ENCODE data around the gene FMN1. TPM values are rescaled to one million over a fixed set of nuclear protein-coding genes. Genes with fewer than 3 reads are reported as not detected.
A peak's percentile ranks its signal among the peaks of the same experiment; 100 is the strongest.

Gene FMN1
- total RNA-seq, 4 donors from 2014 or later: 5.1 to 13.3 (median 9.0) TPM

GRCh38 chr15:32867313-32867626 is 327.2 kb downstream of the FMN1 start:
- peaks cover 10 to 80% (median 12%) of the 10 kb centered on the region in 3 donors for H3K4me1 ChIP-seq
- no peak overlapping the region for H3K4me3 ChIP-seq
- ATAC-seq: no peak
- 55 to 73% methylated on average over 4 to 9 of the region's 9 CpGs for WGBS, 2 donors (ENCODE audit: low coverage in 1 of 2)
- TF ChIP-seq POLR2A (IDR thresholded peaks at IDR 0.05) (no peak), POLR2AphosphoS5 (IDR thresholded peaks at IDR 0.05) (peak; percentile 50)
- no peaks in the 10 kb centered on the region for H3K36me3 ChIP-seq
- peak overlapping the region; percentile 57 to 85 (median 78) for H3K27ac ChIP-seq
- no peaks in the 10 kb centered on the region for H3K9me3 ChIP-seq
- no peaks in the 10 kb centered on the region for H3K27me3 ChIP-seq

- WGBS, 2 donors (ENCODE audit: low coverage in 1 of 2): 28 to 36% methylated on average over 4 to 6 of the region's 6 CpGs
- no peaks in the 10 kb centered on the region for H3K9me3 ChIP-seq
- peaks cover 4 to 80% (median 9%) of the 10 kb centered on the region in 3 donors for H3K4me1 ChIP-seq
- TF ChIP-seq POLR2AphosphoS5 (IDR thresholded peaks at IDR 0.05): no peak
- TF ChIP-seq EP300 (IDR thresholded peaks at IDR 0.05): no peak
- no peak for TF ChIP-seq CTCF (IDR thresholded peaks at IDR 0.05)
- no peak for TF ChIP-seq POLR2A (IDR thresholded peaks at IDR 0.05)
- H3K36me3 ChIP-seq: no peaks in the 10 kb centered on the region
- ATAC-seq: no peak
- H3K4me3 ChIP-seq: no peak overlapping the region
- H3K27ac ChIP-seq: peak overlapping the region; percentile 57 to 85 (median 78)
- no peaks in the 10 kb centered on the region for H3K27me3 ChIP-seq
Measured at GRCh38 chr15:32866454-32867312, 327.8 kb downstream of the FMN1 start.

- H3K27me3 ChIP-seq: no peaks in the 10 kb centered on the region
- no peaks in the 10 kb centered on the region for H3K9me3 ChIP-seq
- WGBS, 2 donors (ENCODE audit: low coverage in 1 of 2): 53 to 55% methylated on average over 3 of the region's 3 CpGs
- ATAC-seq: no peak
- no peak overlapping the region for H3K4me3 ChIP-seq
- no peaks in the 10 kb centered on the region for H3K36me3 ChIP-seq
- H3K27ac ChIP-seq: no peak overlapping the region
- TF ChIP-seq POLR2A (IDR thresholded peaks at IDR 0.05) (no peak), POLR2AphosphoS5 (IDR thresholded peaks at IDR 0.05) (no peak), CTCF (IDR thresholded peaks at IDR 0.05) (no peak), EP300 (IDR thresholded peaks at IDR 0.05) (no peak)
- peaks cover 4 to 68% (median 5%) of the 10 kb centered on the region in 3 donors for H3K4me1 ChIP-seq
Measured at GRCh38 chr15:32864841-32865240, 329.7 kb downstream of the FMN1 start.

- TF ChIP-seq POLR2A (IDR thresholded peaks at IDR 0.05) (no peak), CTCF (IDR thresholded peaks at IDR 0.05) (no peak), EP300 (IDR thresholded peaks at IDR 0.05) (no peak), POLR2AphosphoS5 (IDR thresholded peaks at IDR 0.05) (no peak)
- H3K27ac ChIP-seq: no peak overlapping the region
- no peaks in the 10 kb centered on the region for H3K36me3 ChIP-seq
- WGBS, 2 donors (ENCODE audit: low coverage in 1 of 2): 53 to 60% methylated on average over 1 of the region's 1 CpG
- H3K4me3 ChIP-seq: no peak overlapping the region
- ATAC-seq: no peak
- peaks cover 4 to 60% (median 5%) of the 10 kb centered on the region in 3 donors for H3K4me1 ChIP-seq
- H3K27me3 ChIP-seq: no peaks in the 10 kb centered on the region
- no peaks in the 10 kb centered on the region for H3K9me3 ChIP-seq
Measured at GRCh38 chr15:32864051-32864450, 330.5 kb downstream of the FMN1 start.

GRCh38 chr15:32861761-32862160 is 332.8 kb downstream of the FMN1 start:
- peak overlapping the region in 3 of 4 donors; percentile 46 to 62 (median 53) for H3K27ac ChIP-seq
- H3K9me3 ChIP-seq: no peaks in the 10 kb centered on the region
- peaks cover 2 to 48% (median 4%) of the 10 kb centered on the region in 3 donors for H3K4me1 ChIP-seq
- peak overlapping the region in 1 of 2 donors; percentile 24 for H3K4me3 ChIP-seq
- WGBS, 2 donors (ENCODE audit: low coverage in 1 of 2): 28 to 43% methylated on average over 9 of the region's 14 CpGs
- no peaks in the 10 kb centered on the region for H3K27me3 ChIP-seq
- TF ChIP-seq POLR2AphosphoS5 (IDR thresholded peaks at IDR 0.05): peak; percentile 49
- TF ChIP-seq POLR2A (IDR thresholded peaks at IDR 0.05): no peak
- no peaks in the 10 kb centered on the region for H3K36me3 ChIP-seq
- ATAC-seq: peak; percentile 68

- Histone ChIP-seq H3K36me3 (no peaks in the 10 kb centered on the region), H3K4me3 (no peak overlapping the region), H3K27me3 (no peaks in the 10 kb centered on the region), H3K27ac (peak overlapping the region in 3 of 4 donors; percentile 46 to 62 (median 53)), H3K4me1 (peaks cover 0 to 48% (median 5%) of the 10 kb centered on the region in 3 donors), H3K9me3 (no peaks in the 10 kb centered on the region)
- TF ChIP-seq POLR2A (IDR thresholded peaks at IDR 0.05): no peak
- TF ChIP-seq EP300 (IDR thresholded peaks at IDR 0.05): no peak
- TF ChIP-seq POLR2AphosphoS5 (IDR thresholded peaks at IDR 0.05): no peak
- TF ChIP-seq CTCF (IDR thresholded peaks at IDR 0.05): no peak
- no peak for ATAC-seq
- WGBS, 2 donors (ENCODE audit: low coverage in 1 of 2): 94 to 96% methylated on average over 2 to 5 of the region's 5 CpGs
Measured at GRCh38 chr15:32861174-32861573, 333.3 kb downstream of the FMN1 start.
